ENCODE measurements around the gene HABP2.

- TF ChIP-seq, protein P1, sequence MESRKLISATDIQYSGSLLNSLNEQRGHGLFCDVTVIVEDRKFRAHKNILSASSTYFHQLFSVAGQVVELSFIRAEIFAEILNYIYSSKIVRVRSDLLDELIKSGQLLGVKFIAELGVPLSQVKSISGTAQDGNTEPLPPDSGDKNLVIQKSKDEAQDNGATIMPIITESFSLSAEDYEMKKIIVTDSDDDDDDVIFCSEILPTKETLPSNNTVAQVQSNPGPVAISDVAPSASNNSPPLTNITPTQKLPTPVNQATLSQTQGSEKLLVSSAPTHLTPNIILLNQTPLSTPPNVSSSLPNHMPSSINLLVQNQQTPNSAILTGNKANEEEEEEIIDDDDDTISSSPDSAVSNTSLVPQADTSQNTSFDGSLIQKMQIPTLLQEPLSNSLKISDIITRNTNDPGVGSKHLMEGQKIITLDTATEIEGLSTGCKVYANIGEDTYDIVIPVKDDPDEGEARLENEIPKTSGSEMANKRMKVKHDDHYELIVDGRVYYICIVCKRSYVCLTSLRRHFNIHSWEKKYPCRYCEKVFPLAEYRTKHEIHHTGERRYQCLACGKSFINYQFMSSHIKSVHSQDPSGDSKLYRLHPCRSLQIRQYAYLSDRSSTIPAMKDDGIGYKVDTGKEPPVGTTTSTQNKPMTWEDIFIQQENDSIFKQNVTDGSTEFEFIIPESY (IDR thresholded peaks at IDR 0.05; ENCODE audit: borderline replicate concordance, low read depth), result no peak
- no peak for TF ChIP-seq EZH2phosphoT487 (IDR thresholded peaks at IDR 0.05; ENCODE audit: borderline replicate concordance, low read depth)
Observed at GRCh38 chr10:113523628-113524027, 29.2 kb upstream of the HABP2 start.

All from SK-N-SH (cell line).